ENCODE results near the gene NOVA1. TPM values are rescaled to one million over a fixed set of nuclear protein-coding genes. Genes with fewer than 3 reads are reported as not detected.

The NOVA1 gene
- total RNA-seq, 4 donors from 2014 or later, result 0.91 to 1.9 (median 1.1) TPM; not detected in 1

- Histone ChIP-seq H3K27ac (peak overlapping the region; percentile 37 to 91 (median 84)), H3K27me3 (peaks cover 0 to 35% (median 0%) of the 10 kb centered on the region in 4 donors), H3K4me1 (peaks cover 0 to 33% (median 0%) of the 10 kb centered on the region in 3 donors), H3K4me3 (peak overlapping the region; percentile 50 to 79 (median 60)), H3K36me3 (no peaks in the 10 kb centered on the region), H3K9me3 (no peaks in the 10 kb centered on the region)
- 4 to 24% methylated on average over 13 to 15 of the region's 33 CpGs for WGBS, 2 donors
- DNase-seq, result no peak
- intact Hi-C loops (cut with DNase I), result no loop called here
- TF ChIP-seq CTCF (IDR thresholded peaks at IDR 0.05) (no peak), POLR2A (IDR thresholded peaks at IDR 0.05) (no peak)
Observed at GRCh38 chr14:26597071-26597588, 703 bp downstream of the NOVA1 start.

- Histone ChIP-seq H3K4me3 (peak overlapping the region; percentile 50 to 79 (median 60)), H3K27me3 (peaks cover 0 to 35% (median 0%) of the 10 kb centered on the region in 4 donors), H3K9me3 (no peaks in the 10 kb centered on the region), H3K27ac (peak overlapping the region; percentile 37 to 87 (median 84)), H3K4me1 (peaks cover 0 to 33% (median 0%) of the 10 kb centered on the region in 3 donors), H3K36me3 (no peaks in the 10 kb centered on the region)
- intact Hi-C loops (cut with DNase I), result no loop called here
- no peak for TF ChIP-seq POLR2A (IDR thresholded peaks at IDR 0.05)
- no peak for TF ChIP-seq CTCF (IDR thresholded peaks at IDR 0.05)
- no peak for DNase-seq
- 3 to 19% methylated on average over 19 to 21 of the region's 21 CpGs for WGBS, 2 donors
Observed at GRCh38 chr14:26596543-26597061, 1.2 kb downstream of the NOVA1 start.

GRCh38 chr14:26595926-26596542, 1.8 kb downstream of the NOVA1 start:
- no peak for DNase-seq
- WGBS, 2 donors, result 16 to 29% methylated on average over 8 of the region's 8 CpGs
- no peaks in the 10 kb centered on the region for H3K36me3 ChIP-seq
- H3K4me1 ChIP-seq, result peaks cover 0 to 33% (median 0%) of the 10 kb centered on the region in 3 donors
- H3K4me3 ChIP-seq, result peak overlapping the region; percentile 50 to 79 (median 60)
- no peak for TF ChIP-seq CTCF (IDR thresholded peaks at IDR 0.05)
- no peak for TF ChIP-seq POLR2A (IDR thresholded peaks at IDR 0.05)
- intact Hi-C loops (cut with DNase I), result no loop called here
- H3K9me3 ChIP-seq, result no peaks in the 10 kb centered on the region
- peak overlapping the region in 2 of 4 donors; percentile 82 to 87 for H3K27ac ChIP-seq
- peaks cover 0 to 35% (median 0%) of the 10 kb centered on the region in 4 donors for H3K27me3 ChIP-seq

GRCh38 chr14:26594756-26595545, 2.9 kb downstream of the NOVA1 start:
- peaks cover 0 to 33% (median 0%) of the 10 kb centered on the region in 3 donors for H3K4me1 ChIP-seq
- TF ChIP-seq CTCF (IDR thresholded peaks at IDR 0.05), result no peak
- no peak for TF ChIP-seq POLR2A (IDR thresholded peaks at IDR 0.05)
- no peak for DNase-seq
- H3K27me3 ChIP-seq, result peaks cover 0 to 35% (median 0%) of the 10 kb centered on the region in 4 donors
- H3K9me3 ChIP-seq, result no peaks in the 10 kb centered on the region
- H3K4me3 ChIP-seq, result no peak overlapping the region
- H3K36me3 ChIP-seq, result no peaks in the 10 kb centered on the region
- no peak overlapping the region for H3K27ac ChIP-seq
- intact Hi-C loops (cut with DNase I), result no loop called here
- WGBS, 2 donors, result 65 to 88% methylated on average over 2 of the region's 2 CpGs

Measured in esophagus squamous epithelium (tissue), 5 donors.